ENCODE measurements around the gene CLEC2L. TPM values are rescaled to one million over a fixed set of nuclear protein-coding genes. Genes with fewer than 3 reads are reported as not detected.

The CLEC2L gene
- total RNA-seq, 3 donors from 2014 or later = not detected

DNA sequence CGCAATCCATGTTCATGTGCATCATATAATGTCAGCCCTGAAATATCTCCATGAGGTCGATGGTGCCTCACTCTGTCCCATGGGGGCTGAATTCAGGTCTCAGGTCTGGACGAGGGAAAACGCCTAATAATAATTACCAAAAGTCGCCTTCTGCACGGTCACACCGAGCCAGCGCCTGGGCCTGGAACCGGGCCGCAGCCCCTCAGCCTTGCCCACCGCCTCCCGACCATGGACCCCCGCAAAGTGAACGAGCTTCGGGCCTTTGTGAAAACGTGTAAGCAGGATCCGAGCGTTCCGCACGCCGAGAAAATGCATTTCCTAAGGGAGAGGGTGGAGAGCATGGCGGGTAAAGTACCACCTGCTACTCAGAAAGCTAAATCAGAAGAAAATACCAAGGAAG is 21.3 kb upstream of the CLEC2L start:
- Histone ChIP-seq H3K4me1 (no peaks in the 10 kb centered on the region), H3K27ac (no peak overlapping the region)
- intact Hi-C loops (cut with DNase I; ENCODE audit: low total_unique reads) = no loop called here

GRCh38 chr7:139505563-139505962 is 17.9 kb upstream of the CLEC2L start:
- no peak overlapping the region for H3K27ac ChIP-seq
- intact Hi-C loops (cut with DNase I; ENCODE audit: low total_unique reads) = no loop called here
- TF ChIP-seq POLR2A (IDR thresholded peaks at IDR 0.05) (no peak), POLR2AphosphoS5 (IDR thresholded peaks at IDR 0.05) (no peak)
- TF ChIP-seq, protein P1, sequence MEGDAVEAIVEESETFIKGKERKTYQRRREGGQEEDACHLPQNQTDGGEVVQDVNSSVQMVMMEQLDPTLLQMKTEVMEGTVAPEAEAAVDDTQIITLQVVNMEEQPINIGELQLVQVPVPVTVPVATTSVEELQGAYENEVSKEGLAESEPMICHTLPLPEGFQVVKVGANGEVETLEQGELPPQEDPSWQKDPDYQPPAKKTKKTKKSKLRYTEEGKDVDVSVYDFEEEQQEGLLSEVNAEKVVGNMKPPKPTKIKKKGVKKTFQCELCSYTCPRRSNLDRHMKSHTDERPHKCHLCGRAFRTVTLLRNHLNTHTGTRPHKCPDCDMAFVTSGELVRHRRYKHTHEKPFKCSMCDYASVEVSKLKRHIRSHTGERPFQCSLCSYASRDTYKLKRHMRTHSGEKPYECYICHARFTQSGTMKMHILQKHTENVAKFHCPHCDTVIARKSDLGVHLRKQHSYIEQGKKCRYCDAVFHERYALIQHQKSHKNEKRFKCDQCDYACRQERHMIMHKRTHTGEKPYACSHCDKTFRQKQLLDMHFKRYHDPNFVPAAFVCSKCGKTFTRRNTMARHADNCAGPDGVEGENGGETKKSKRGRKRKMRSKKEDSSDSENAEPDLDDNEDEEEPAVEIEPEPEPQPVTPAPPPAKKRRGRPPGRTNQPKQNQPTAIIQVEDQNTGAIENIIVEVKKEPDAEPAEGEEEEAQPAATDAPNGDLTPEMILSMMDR (IDR thresholded peaks at IDR 0.05) = no peak
- no peaks in the 10 kb centered on the region for H3K27me3 ChIP-seq
- no peak overlapping the region for H3K4me3 ChIP-seq
- no peaks in the 10 kb centered on the region for H3K36me3 ChIP-seq
- no peaks in the 10 kb centered on the region for H3K9me3 ChIP-seq
- H3K4me1 ChIP-seq = no peaks in the 10 kb centered on the region
- no peak for DNase-seq (ENCODE audit: low spot score in 2 of 2)

More for the DNA sequence above, 21.3 kb upstream of the CLEC2L start:
- no peaks in the 10 kb centered on the region for H3K27me3 ChIP-seq
- H3K9me3 ChIP-seq = no peaks in the 10 kb centered on the region
- H3K36me3 ChIP-seq = no peaks in the 10 kb centered on the region
- DNase-seq (ENCODE audit: low spot score in 2 of 2) = no peak
- H3K4me3 ChIP-seq = no peak overlapping the region
- TF ChIP-seq, protein P1 (IDR thresholded peaks at IDR 0.05) = no peak
- no peak for TF ChIP-seq POLR2AphosphoS5 (IDR thresholded peaks at IDR 0.05)
- no peak for TF ChIP-seq POLR2A (IDR thresholded peaks at IDR 0.05)

GRCh38 chr7:139509535-139509934 is 13.9 kb upstream of the CLEC2L start:
- intact Hi-C loops (cut with DNase I; ENCODE audit: low total_unique reads) = no loop called here
- TF ChIP-seq, protein P1 (IDR thresholded peaks at IDR 0.05) = no peak
- no peak for TF ChIP-seq POLR2A (IDR thresholded peaks at IDR 0.05)
- no peak for TF ChIP-seq POLR2AphosphoS5 (IDR thresholded peaks at IDR 0.05)

DNA sequence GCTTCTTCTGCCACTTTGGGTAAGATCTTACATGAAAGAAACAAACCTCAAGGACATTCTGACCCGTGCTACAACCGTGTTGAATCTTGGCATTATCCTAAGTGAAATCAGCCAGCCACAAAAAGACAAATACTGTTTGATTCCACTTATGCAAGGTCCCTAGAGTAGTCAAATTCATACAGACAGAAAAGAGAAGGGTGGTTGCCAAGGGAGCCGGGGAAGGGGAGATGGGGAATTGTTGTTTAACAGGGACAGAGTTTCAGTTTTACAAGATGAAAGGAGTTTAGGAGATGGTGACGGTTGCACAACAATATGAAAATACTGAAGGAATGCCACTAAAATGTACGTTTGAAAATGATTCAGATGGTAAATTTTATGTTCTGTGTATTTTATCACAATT is 12.2 kb upstream of the CLEC2L start:
- no peaks in the 10 kb centered on the region for H3K4me1 ChIP-seq
- intact Hi-C loops (cut with DNase I; ENCODE audit: low total_unique reads) = no loop called here

More at GRCh38 chr7:139509535-139509934, 13.9 kb upstream of the CLEC2L start:
- Histone ChIP-seq H3K9me3 (no peaks in the 10 kb centered on the region), H3K27ac (no peak overlapping the region), H3K27me3 (no peaks in the 10 kb centered on the region), H3K36me3 (no peaks in the 10 kb centered on the region), H3K4me3 (no peak overlapping the region), H3K4me1 (no peaks in the 10 kb centered on the region)
- no peak for DNase-seq (ENCODE audit: low spot score in 2 of 2)

DNA sequence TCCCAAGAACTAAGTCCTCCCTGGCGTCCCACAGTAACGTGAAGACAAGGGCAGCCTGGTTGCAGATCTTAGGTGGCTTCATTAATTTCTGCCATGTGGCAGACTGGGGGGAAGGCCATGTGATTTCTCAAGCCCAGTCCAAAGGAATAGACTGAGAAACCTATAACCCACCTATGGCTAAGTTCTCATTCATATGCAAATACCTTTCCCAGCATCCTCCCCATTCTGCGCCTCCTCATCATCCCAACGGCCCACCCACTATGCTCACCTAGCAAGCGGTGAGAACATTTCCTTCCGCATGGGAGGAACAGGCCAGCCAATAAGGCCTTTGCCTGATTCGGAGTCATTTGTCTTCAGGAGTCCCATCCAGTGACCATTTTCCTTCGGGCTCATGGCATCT is 8.2 kb upstream of the CLEC2L start:
- H3K27ac ChIP-seq = no peak overlapping the region
- TF ChIP-seq POLR2A (IDR thresholded peaks at IDR 0.05) (no peak), POLR2AphosphoS5 (IDR thresholded peaks at IDR 0.05) (no peak)
- TF ChIP-seq, protein P1 (IDR thresholded peaks at IDR 0.05) = no peak
- intact Hi-C loops (cut with DNase I; ENCODE audit: low total_unique reads) = no loop called here
- no peaks in the 10 kb centered on the region for H3K4me1 ChIP-seq
- no peak overlapping the region for H3K4me3 ChIP-seq
- H3K9me3 ChIP-seq = no peaks in the 10 kb centered on the region
- H3K27me3 ChIP-seq = no peaks in the 10 kb centered on the region
- no peaks in the 10 kb centered on the region for H3K36me3 ChIP-seq
- no peak for DNase-seq (ENCODE audit: low spot score in 2 of 2)

More for the DNA sequence above, 12.2 kb upstream of the CLEC2L start:
- no peak for DNase-seq (ENCODE audit: low spot score in 2 of 2)
- Histone ChIP-seq H3K27me3 (no peaks in the 10 kb centered on the region), H3K4me3 (no peak overlapping the region), H3K9me3 (no peaks in the 10 kb centered on the region), H3K27ac (no peak overlapping the region), H3K36me3 (no peaks in the 10 kb centered on the region)
- TF ChIP-seq POLR2A (IDR thresholded peaks at IDR 0.05) (no peak), POLR2AphosphoS5 (IDR thresholded peaks at IDR 0.05) (no peak)
- TF ChIP-seq, protein P1 (IDR thresholded peaks at IDR 0.05) = no peak

Measured in breast epithelium (tissue), 4 donors.